OCI-LY7 (cell line): Measurements from ENCODE around the gene ISM2.

Experiments
- CTCF ChIP-seq: fragments of 200-600 bp; sonication (generic); conservative IDR thresholded peaks from 2 replicates; pipeline ENCODE4 v1.5.1; 2014; ENCODE audit warnings: mild to moderate bottlenecking, antibody characterized with exemption, low read length, moderate library complexity, mixed read lengths
- EZH2phosphoT487 ChIP-seq: fragments of 200-600 bp; sonication (generic); IDR thresholded peaks from 2 replicates; pipeline ENCODE4 v1.6.1; 2018; ENCODE audit warnings: low read depth, borderline replicate concordance, mild to moderate bottlenecking, mixed run types, antibody characterized with exemption, low read length, moderate library complexity, mixed read lengths

GRCh38 chr14:77544571-77544970 is 46.0 kb upstream of the ISM2 start:
- TF ChIP-seq CTCF (no peak), EZH2phosphoT487 (no peak)
